ENCODE data around the gene KCNAB1.
A peak's percentile ranks its signal among the peaks of the same experiment; 100 is the strongest.

The KCNAB1 gene

GRCh38 chr3:156535162-156535627 is 414.8 kb downstream of the KCNAB1 start:
- TF ChIP-seq POLR2A (IDR thresholded peaks at IDR 0.05; ENCODE audit: low read length) (no peak), GATA1 (IDR thresholded peaks at IDR 0.05; ENCODE audit: low read depth, low read length) (no peak)
- peak in 1 of 2 experiments; percentile 34 for DNase-seq

DNA sequence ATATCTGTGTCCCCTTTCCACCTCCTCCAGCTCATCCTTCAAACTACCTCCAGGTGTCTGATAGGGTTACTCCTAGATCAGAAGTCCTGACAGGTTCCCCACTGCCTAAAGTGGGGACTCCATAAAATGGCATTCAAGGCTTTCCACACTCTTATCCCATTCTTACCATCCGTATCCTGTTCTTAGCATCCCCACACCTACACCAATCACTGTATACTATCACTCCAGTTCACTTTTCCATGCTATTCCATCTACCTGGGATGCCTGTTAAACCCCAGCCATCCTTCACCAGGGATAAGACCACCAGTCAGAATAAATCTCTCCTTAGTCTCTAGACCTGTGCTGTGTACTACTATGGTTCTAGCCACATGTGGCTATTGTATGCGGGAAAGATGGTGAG is 415.4 kb downstream of the KCNAB1 start:
- DNase-seq = no peak

DNA sequence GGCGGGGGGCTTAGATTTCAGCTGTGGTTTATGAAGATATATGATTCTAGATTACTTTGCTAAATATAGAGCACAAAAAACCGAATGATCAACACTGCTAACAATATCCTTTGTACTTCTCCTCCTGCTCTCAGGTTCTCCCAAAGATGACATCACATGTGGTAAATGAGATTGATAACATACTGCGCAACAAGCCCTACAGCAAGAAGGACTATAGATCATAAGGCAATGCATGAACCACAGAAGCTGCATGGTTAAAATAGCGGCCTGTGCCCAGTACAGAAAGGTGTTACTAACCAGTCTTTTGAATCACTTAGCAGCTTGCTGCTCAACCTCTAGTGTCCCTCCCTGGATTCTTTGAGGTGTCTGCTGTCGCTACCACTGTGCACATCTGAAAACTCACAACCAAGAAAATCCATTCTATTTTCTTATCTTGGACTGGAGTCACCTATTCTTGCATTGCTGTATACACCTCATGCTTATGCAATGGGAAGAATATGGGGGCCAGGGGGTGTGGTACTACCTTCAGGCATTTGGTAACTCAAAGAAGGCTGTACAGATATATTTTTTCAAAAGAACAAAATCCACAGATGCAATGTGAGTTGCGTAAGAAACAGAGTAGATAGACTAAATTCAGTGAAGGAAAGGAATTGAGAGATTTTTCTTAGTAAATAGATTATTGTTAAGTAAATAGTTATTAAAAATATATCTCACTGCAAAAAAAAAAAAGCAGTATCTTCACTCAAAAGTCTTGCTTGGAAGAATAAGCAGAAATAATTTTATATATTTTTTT is 416.3 kb downstream of the KCNAB1 start:
- no peak for DNase-seq
- TF ChIP-seq GATA1 (IDR thresholded peaks at IDR 0.05; ENCODE audit: low read depth, low read length) (no peak), POLR2A (IDR thresholded peaks at IDR 0.05; ENCODE audit: low read length) (no peak)

More for the DNA sequence above, 415.4 kb downstream of the KCNAB1 start:
- TF ChIP-seq POLR2A (IDR thresholded peaks at IDR 0.05; ENCODE audit: low read length) (no peak), GATA1 (IDR thresholded peaks at IDR 0.05; ENCODE audit: low read depth, low read length) (no peak)

DNA sequence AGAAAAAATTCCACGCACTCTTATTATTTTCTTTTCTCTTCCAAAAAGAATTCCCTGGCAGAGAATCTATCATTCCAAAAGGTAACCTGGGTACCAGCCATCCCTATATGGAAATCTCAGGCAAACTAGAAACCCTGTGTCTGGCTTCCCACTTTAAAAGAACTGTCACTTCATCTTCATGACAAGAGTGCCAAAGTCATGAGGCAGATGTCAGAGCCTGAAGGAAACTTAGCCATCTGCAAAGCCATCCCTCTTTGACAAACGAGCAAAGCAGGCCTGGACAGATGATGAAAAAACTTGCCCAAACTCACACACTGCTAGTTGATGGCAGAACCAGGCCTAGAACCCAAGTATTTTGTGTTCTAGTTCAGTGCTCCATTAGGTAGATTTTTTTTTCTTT is 418.7 kb downstream of the KCNAB1 start:
- DNase-seq = no peak
- no peak for TF ChIP-seq POLR2A (IDR thresholded peaks at IDR 0.05; ENCODE audit: low read length)
- TF ChIP-seq GATA1 (IDR thresholded peaks at IDR 0.05; ENCODE audit: low read depth, low read length) = no peak

DNA sequence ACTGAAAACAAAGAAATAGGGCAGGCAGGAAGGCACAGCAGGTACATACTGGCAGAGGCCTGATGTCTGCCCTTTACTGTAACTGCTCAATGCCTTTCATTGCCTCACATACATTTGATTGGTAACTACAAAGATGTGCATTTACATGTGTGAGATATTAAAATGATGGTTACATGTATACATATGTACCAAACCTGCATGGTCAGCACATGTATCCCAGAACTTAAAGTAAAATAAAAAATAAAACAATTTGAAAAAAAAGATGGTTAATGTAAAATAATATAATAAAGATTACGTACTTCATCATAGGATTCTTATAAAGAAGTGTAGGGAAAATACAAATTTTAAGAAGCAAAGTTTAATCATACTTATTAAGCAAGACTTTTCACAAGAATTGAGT is 419.4 kb downstream of the KCNAB1 start:
- DNase-seq = no peak
- no peak for TF ChIP-seq POLR2A (IDR thresholded peaks at IDR 0.05; ENCODE audit: low read length)
- TF ChIP-seq GATA1 (IDR thresholded peaks at IDR 0.05; ENCODE audit: low read depth, low read length) = no peak

DNA sequence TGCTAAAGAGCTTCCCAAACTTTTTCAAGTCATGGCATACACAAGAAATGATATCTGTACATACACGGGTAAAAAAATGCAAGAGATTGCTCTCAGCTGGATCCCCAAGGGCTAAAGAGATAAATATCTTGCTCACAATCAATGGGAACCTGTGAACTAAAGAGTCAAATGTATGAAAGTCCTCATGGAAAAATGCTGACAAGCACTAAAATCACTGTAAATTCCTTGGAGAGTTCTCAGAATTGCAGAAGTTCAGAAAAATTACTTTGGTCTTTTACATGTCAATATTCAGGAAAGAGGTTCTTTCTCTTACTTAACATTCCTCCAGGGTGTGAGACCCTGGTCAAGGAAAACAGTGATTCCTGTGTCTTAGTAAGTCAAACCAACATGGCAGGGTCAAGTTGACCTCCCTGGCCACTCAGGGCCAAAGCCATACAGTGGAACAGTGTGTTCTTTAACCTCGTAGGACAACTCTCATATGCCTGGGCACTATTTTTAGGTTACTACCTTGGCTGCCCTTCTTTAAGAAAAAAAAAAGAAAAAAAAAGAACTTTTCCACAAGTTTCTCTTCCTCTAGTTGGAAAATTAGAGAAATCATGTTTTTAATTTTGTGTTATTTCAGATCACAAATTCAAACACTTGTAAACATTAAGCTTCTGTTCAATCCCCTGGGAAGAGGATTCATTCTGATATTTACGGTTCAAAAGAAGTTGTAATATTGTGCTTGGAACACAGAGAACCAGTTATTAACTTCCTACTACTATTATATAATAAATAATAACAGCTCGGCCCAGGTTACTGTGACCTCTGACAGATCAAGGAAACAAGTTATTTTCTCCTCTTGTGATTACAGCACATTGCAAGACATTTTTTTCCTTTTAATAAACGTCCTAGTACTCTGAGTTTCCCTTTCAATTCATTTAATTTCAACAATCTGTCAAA is 422.0 kb downstream of the KCNAB1 start:
- no peak for DNase-seq
- TF ChIP-seq POLR2A (IDR thresholded peaks at IDR 0.05; ENCODE audit: low read length) = no peak

- no peak for TF ChIP-seq POLR2A (IDR thresholded peaks at IDR 0.05; ENCODE audit: low read length)
- no peak for TF ChIP-seq GATA1 (IDR thresholded peaks at IDR 0.05; ENCODE audit: low read depth, low read length)
- DNase-seq = no peak
These were observed 422.7 kb downstream of the KCNAB1 start for GRCh38 chr3:156543043-156543555.

DNA sequence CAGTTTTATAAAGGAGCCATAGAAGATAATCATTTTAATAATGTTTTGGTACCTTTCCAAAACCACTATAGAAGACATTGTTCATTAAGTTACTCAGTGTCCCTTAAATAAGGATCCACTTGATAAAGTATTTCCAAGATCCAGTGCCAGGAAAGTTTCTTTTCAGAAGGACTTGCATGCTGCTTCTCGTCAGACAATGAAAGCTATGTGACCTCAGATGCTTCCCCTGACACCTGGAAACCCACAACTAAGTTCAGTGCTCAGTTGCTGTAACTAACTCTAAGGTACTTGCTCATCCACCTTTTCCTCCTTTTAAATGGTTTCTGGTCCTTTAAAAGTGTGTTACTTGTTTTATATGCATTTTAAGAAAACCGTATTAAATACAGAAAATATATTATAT is 427.3 kb downstream of the KCNAB1 start:
- DNase-seq = no peak
- no peak for TF ChIP-seq GATA1 (IDR thresholded peaks at IDR 0.05; ENCODE audit: low read depth, low read length)
- no peak for TF ChIP-seq POLR2A (IDR thresholded peaks at IDR 0.05; ENCODE audit: low read length)

GRCh38 chr3:156548041-156548687 is 427.8 kb downstream of the KCNAB1 start:
- TF ChIP-seq GATA1 (IDR thresholded peaks at IDR 0.05; ENCODE audit: low read depth, low read length) = no peak
- TF ChIP-seq POLR2A (IDR thresholded peaks at IDR 0.05; ENCODE audit: low read length) = no peak
- DNase-seq = no peak

- DNase-seq = no peak
- TF ChIP-seq POLR2A (IDR thresholded peaks at IDR 0.05; ENCODE audit: low read length) (no peak), GATA1 (IDR thresholded peaks at IDR 0.05; ENCODE audit: low read depth, low read length) (no peak)
These were observed 428.5 kb downstream of the KCNAB1 start for GRCh38 chr3:156548902-156549301.

DNA sequence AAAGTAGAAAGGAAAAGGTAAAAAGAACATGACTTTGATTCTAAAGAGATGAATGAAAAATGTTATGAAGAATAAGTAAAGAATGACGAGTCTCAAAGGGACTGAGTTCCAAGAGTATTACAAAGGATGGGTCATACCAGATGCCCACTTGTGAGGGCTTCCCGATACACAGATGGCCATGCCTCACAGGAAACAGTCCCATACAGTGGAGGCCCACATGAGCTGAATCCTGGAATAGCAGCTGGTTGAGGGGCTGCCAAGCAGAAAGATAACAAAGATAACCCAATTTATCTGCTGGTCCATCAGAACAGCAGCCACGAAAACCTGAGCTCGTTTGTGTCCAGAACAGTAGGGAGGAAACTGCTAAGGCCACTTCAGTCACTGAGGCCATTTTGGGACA is 430.9 kb downstream of the KCNAB1 start:
- TF ChIP-seq POLR2A (IDR thresholded peaks at IDR 0.05; ENCODE audit: low read length) = no peak
- TF ChIP-seq GATA1 (IDR thresholded peaks at IDR 0.05; ENCODE audit: low read depth, low read length) = no peak
- peak in 1 of 2 experiments; percentile 4 for DNase-seq

GRCh38 chr3:156551746-156552145 is 431.4 kb downstream of the KCNAB1 start:
- DNase-seq = peak in 1 of 2 experiments; percentile 5
- TF ChIP-seq POLR2A (IDR thresholded peaks at IDR 0.05; ENCODE audit: low read length) (no peak), GATA1 (IDR thresholded peaks at IDR 0.05; ENCODE audit: low read depth, low read length) (no peak)

GRCh38 chr3:156552973-156553372 is 432.6 kb downstream of the KCNAB1 start:
- no peak for DNase-seq
- TF ChIP-seq GATA1 (IDR thresholded peaks at IDR 0.05; ENCODE audit: low read depth, low read length) (no peak), POLR2A (IDR thresholded peaks at IDR 0.05; ENCODE audit: low read length) (no peak)

All from erythroblast (primary cell).